ENCODE measurements around the gene NRCAM.

DNA sequence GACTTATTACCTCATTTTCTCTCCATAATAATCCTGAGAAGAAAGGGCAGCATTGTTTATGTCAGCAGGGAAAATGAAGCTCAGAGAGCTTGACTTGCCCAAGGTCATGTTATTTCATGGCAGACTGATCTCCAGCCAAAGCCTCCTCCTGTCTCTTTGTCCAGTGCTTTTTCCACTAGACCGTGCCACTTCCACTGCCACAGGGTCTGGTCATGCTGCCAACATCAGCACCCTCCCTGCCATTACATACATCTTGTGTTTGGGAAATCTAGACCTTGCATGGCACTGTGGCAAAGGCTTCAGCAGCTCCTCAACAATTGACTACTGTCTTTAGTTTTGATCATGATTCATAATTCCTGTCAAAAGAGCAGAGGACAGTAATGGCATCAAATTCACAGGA lies 25.1 kb downstream of the NRCAM start:
- TF ChIP-seq, protein P1, sequence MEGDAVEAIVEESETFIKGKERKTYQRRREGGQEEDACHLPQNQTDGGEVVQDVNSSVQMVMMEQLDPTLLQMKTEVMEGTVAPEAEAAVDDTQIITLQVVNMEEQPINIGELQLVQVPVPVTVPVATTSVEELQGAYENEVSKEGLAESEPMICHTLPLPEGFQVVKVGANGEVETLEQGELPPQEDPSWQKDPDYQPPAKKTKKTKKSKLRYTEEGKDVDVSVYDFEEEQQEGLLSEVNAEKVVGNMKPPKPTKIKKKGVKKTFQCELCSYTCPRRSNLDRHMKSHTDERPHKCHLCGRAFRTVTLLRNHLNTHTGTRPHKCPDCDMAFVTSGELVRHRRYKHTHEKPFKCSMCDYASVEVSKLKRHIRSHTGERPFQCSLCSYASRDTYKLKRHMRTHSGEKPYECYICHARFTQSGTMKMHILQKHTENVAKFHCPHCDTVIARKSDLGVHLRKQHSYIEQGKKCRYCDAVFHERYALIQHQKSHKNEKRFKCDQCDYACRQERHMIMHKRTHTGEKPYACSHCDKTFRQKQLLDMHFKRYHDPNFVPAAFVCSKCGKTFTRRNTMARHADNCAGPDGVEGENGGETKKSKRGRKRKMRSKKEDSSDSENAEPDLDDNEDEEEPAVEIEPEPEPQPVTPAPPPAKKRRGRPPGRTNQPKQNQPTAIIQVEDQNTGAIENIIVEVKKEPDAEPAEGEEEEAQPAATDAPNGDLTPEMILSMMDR (IDR thresholded peaks at IDR 0.05; ENCODE audit: low read length), result no peak
- TF ChIP-seq EZH2 (optimal IDR thresholded peaks at IDR 0.05; ENCODE audit: low read depth, low read length) (no peak), EZH2phosphoT487 (IDR thresholded peaks at IDR 0.05; ENCODE audit: low read length) (no peak)

Data from MM.1S (cell line).